ENCODE data around the gene CD4. TPM values are rescaled to one million over a fixed set of nuclear protein-coding genes. Genes with fewer than 3 reads are reported as not detected.
A peak's percentile ranks its signal among the peaks of the same experiment; 100 is the strongest.

Gene CD4
- total RNA-seq, 1 donor from 2014 or later = 3.7 TPM

- no peak for DNase-seq
Observed at GRCh38 chr12:6817098-6817497, 27.8 kb downstream of the CD4 start.

DNA sequence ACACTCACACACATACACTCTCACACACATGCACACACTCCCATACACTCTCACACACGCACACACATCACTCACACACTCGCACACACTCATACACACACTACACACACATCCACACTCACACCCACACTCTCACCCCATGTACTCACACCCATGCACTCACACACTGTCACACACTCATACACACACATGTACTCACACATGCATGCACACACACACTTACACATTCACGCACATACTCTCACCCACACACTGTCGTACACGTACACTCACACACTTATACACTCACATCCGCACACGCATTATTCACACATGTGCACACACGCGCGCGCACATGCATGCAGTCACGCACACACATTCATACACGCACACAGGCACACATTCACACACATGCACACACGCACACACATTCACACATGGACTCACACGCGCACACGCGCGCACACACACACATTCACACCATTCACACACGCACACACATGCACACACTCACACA lies 28.4 kb downstream of the CD4 start:
- DNase-seq = no peak

DNA sequence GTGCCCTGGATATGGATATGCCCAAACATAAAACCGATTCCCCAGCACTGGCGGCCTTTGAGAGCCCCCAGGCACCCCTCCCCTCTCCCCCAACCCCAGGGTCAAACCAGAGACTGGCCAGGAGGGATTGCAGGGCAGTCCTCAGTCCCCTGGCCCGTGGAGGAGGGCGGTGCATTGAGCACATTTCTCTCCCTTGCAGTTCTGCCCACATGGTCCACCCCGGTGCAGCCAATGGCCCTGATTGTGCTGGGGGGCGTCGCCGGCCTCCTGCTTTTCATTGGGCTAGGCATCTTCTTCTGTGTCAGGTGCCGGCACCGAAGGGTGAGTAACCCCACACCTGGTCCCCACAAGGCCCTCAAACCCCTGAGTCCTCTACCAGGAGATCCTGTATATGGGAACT lies 28.9 kb downstream of the CD4 start:
- no peak for DNase-seq

GRCh38 chr12:6818645-6819044 lies 29.3 kb downstream of the CD4 start:
- DNase-seq = no peak

DNA sequence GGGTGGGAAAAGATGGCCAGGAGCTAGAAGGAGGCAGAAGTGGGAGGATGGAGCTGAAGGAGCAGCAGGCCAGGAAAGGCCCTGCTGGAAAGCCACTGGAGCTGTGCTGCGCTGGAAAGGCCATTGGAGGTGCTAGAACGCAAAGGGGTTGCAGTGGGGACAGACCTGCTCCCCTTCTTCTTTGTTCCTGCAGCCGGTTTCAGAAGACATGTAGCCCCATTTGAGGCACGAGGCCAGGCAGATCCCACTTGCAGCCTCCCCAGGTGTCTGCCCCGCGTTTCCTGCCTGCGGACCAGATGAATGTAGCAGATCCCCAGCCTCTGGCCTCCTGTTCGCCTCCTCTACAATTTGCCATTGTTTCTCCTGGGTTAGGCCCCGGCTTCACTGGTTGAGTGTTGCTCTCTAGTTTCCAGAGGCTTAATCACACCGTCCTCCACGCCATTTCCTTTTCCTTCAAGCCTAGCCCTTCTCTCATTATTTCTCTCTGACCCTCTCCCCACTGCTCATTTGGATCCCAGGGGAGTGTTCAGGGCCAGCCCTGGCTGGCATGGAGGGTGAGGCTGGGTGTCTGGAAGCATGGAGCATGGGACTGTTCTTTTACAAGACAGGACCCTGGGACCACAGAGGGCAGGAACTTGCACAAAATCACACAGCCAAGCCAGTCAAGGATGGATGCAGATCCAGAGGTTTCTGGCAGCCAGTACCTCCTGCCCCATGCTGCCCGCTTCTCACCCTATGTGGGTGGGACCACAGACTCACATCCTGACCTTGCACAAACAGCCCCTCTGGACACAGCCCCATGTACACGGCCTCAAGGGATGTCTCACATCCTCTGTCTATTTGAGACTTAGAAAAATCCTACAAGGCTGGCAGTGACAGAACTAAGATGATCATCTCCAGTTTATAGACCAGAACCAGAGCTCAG lies 30.0 kb downstream of the CD4 start:
- DNase-seq = no peak

DNA sequence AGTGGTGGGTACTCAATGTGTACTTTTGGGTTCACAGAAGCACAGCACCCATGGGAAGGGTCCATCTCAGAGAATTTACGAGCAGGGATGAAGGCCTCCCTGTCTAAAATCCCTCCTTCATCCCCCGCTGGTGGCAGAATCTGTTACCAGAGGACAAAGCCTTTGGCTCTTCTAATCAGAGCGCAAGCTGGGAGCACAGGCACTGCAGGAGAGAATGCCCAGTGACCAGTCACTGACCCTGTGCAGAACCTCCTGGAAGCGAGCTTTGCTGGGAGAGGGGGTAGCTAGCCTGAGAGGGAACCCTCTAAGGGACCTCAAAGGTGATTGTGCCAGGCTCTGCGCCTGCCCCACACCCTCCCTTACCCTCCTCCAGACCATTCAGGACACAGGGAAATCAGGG lies 30.8 kb downstream of the CD4 start:
- DNase-seq = no peak

DNA sequence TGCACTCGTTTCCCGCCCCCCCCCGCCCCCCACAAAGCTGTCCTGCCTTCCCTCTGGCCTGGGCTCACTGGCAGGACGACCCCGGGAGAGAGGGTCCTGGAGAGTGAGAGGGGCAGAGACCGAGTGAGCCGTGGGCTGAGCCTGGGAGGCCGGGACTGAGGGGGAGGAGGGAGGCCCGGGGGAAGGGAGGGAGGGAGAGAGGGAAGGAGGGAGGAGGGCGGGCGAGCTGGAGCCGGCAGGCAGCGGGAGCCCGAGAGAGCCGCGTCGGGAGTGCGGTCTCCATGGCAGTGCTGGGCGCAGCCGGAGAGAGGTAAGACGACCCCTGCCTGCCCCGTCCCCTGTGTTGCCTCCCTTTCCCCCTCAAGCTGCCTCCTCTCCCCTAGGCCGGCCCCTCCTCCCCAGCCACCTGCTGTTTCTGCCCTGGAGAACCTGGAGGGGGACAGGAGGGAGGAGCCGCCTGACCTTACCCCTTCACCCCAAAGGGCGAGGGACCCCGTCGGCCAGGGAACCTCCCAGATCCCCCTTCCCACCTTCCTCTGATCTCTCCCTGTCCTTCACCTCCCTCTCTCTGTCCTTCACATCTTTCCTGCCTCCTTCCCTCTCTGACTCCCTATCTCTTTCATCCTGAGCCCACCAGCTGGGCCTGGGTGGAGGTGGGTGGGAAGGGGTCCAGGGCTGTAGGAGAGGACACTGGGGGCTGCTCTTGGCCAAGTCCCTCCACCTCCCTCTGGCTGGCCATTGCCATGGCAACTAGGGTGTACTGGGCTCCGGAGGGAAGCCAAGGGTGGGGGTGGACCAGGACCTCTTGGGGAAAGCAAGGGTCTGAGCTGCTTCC lies 32.5 kb downstream of the CD4 start, which contains the start of gene GPR162:
Gene GPR162 (plus strand): TSS at position 231 of the 835 bp plus-strand sequence. CDS start 2,078 bp downstream, outside the sequence.
- peak; percentile 83 for DNase-seq

GRCh38 chr12:6822426-6823135 lies 33.3 kb downstream of the CD4 start:
- no peak for DNase-seq

DNA sequence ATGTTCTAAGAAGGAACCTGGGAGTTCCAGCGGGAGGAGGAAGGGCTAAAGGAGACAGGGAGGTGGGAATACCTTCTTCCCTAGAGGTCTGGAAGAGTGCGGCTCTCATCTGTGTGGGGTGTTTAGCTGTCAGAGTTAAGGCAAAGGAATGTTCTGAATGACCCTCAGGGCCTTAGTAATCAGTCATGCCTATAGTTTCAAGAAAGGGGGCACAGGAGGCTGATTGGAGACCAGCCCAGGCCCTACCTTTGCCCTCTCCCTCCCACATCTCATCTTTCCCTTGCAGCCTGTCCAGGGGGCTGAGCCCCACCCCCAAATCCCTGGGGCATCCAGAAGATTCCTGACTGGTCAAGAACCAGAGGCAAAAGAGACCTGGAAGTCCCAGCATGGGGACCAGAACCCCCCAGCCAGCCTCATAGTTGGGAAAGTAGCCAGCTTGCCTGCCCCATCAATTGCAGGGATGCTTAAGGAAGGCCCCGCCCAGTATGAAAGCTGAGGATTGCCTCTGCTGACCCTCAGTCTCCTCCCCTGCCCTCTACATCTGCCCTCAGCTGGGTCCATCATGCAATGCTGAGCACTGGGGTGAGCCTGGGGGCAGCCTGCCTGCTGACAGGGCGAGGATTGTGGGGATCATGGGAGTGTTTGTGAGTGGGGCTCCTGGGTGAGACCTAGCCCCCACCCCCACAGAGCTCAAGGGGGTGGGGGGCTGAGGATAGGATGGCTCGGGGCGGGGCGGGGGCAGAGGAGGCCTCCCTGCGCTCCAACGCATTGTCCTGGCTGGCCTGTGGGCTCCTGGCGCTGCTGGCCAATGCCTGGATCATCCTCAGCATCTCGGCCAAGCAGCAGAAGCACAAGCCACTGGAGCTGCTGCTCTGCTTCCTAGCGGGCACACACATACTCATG lies 34.1 kb downstream of the CD4 start:
- DNase-seq = no peak

DNA sequence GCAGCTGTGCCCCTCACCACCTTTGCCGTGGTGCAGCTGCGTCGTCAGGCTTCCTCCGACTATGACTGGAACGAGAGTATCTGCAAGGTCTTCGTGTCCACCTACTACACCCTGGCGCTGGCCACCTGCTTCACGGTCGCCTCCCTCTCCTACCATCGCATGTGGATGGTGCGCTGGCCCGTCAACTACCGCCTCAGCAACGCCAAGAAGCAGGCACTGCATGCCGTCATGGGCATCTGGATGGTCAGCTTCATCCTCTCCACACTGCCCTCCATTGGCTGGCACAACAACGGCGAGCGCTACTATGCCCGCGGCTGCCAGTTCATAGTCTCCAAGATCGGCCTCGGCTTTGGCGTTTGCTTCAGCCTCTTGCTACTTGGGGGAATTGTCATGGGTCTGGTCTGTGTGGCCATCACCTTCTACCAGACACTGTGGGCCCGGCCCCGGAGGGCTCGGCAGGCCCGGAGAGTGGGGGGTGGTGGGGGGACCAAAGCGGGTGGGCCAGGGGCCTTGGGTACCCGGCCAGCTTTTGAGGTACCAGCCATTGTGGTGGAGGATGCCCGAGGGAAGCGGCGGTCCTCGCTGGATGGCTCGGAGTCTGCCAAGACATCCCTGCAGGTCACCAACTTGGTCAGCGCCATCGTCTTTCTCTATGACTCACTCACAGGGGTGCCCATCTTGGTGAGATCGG lies 34.9 kb downstream of the CD4 start:
- DNase-seq = no peak

- DNase-seq = no peak
Observed at GRCh38 chr12:6824901-6825381, 35.6 kb downstream of the CD4 start.

- DNase-seq = peak; percentile 95
Observed at GRCh38 chr12:6825398-6826124, 36.2 kb downstream of the CD4 start.

DNA sequence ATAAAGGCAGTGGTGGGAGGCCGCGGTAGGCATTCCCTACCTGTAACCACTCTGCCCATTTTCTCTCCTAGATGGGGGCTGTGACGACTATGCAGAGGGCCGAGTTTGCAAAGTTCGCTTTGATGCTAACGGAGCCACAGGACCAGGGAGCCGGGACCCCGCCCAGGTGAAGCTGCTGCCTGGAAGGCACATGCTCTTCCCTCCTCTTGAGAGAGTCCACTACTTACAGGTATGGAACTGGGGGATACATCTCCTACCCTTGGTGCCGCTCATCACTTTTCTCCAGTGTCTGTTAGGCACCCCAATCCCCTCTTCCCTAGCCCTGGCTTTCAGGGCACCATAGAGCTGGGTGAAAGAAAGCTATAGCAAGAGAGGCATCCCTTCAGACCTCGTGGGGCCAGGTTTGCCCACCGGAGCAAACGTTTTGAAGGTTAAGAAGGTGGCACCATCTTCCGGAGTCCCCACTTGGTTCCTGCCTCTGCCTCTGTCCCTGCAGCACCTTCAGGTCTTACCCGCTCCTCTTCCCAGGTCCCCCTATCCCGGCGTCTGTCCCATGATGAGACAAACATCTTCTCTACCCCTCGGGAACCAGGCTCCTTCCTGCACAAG lies 36.9 kb downstream of the CD4 start:
- no peak for DNase-seq

GRCh38 chr12:6826734-6827436 lies 37.6 kb downstream of the CD4 start:
- no peak for DNase-seq

- DNase-seq = peak; percentile 91
Observed at GRCh38 chr12:6827437-6827911, 38.1 kb downstream of the CD4 start.

DNA sequence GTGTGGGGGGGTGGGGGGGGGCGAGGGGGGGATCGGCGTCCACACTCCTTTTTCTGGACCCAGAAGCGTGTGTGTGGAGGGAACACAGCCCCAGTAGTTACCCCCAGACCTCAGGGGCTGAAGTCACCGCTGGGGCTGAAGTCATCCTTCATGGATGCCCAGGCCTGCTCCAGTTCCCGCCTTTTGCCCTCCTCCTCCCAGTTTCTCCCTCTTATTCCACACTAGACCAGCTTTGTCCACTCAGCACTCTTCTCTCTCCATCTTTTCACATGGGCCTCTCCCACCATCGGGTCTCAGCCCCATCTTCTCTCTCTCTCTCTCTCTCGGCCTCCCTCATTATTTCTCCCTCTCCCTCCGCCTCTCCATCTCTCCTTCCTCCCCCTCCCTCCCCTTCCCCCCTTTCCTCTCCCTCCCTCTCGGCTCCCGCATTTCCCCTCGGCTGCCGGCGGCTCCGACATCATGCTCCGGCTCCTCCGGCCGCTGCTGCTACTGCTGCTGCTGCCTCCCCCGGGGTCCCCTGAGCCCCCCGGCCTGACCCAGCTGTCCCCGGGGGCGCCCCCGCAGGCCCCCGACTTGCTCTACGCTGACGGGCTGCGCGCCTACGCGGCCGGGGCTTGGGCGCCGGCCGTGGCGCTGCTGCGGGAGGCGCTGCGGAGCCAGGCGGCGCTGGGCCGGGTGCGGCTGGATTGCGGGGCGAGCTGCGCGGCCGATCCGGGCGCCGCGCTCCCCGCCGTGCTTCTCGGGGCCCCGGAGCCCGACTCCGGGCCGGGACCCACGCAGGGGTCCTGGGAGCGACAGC lies 38.9 kb downstream of the CD4 start, which contains the start of gene P3H3:
Gene P3H3 (plus strand): TSS at position 426 of the 799 bp plus-strand sequence. CDS start 34 bp downstream, at position 460.
- peak; percentile 72 for DNase-seq
